HG02571 (cell line): ENCODE data around the gene ASB6.
"Not testable (repeated sequence)": the region's sequence is repeated elsewhere in the genome, so short reads cannot be mapped to it uniquely, and the experiment has no call there.

Experiments used
- ATAC-seq: cut with Tn5 transposase; IDR thresholded peaks from one replicate; pipeline ENCODE4 v1.9.1; 2021; ENCODE audit warnings: mild to moderate bottlenecking, moderate library complexity; ENCODE audit not compliant: unreplicated experiment

ASB6 gene

DNA sequence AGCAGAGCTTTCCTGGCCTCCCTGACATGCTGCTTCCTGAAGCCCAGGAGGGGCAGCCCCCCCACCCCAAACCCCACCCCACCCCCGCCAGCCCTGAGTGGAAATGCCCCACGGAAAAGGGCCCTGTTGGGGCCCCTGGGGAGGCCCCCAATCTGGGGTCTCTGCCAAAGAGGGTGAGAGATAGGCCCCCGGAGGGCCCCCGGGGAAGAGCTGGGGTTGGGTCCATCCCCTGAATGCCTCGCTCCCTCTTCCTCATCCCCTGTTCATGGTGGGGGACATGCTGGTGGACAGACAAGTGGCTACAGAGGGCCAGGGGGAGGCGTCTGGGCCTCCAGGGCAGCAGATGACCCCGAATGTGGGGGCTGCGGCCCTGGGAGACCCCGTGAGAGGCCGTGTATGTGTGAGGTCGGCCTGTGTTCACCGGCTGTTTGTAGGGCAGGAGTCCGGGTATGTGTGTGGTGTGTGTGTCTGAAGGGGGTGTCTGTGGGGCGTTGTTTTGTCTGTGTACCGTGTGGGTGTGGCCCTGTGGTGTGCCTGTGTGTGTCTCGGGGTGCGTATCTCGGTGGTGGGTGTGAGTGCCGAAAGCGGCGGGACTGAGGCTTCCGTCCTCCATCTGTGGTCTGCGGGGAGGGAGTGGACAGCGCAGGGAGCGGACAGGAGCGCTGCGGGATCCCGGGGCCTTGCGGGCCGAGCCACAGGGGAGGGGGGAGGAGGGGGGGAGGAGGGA lies 32.3 kb downstream of the ASB6 start:
- ATAC-seq = no peak

GRCh38 chr9:129608561-129609481 lies 33.1 kb downstream of the ASB6 start:
- no peak for ATAC-seq

DNA sequence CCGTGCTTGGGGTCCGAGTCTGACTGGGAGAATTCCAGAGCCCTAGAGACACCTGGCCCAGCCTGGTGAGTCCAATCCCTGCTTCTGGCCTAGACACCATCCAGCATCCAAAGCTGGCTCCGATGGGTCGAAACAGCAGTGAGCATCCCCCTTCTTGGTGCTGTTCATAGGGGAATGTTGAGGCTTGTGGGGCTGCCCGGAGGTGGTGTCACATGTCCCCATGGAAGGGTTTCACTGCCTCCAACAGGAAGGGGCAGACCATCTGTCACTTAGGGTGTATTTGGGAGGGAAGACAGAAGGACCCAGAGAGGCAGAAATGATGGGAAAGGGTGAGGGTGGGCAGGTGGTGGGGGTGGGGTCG lies 34.9 kb downstream of the ASB6 start:
- ATAC-seq = no peak

DNA sequence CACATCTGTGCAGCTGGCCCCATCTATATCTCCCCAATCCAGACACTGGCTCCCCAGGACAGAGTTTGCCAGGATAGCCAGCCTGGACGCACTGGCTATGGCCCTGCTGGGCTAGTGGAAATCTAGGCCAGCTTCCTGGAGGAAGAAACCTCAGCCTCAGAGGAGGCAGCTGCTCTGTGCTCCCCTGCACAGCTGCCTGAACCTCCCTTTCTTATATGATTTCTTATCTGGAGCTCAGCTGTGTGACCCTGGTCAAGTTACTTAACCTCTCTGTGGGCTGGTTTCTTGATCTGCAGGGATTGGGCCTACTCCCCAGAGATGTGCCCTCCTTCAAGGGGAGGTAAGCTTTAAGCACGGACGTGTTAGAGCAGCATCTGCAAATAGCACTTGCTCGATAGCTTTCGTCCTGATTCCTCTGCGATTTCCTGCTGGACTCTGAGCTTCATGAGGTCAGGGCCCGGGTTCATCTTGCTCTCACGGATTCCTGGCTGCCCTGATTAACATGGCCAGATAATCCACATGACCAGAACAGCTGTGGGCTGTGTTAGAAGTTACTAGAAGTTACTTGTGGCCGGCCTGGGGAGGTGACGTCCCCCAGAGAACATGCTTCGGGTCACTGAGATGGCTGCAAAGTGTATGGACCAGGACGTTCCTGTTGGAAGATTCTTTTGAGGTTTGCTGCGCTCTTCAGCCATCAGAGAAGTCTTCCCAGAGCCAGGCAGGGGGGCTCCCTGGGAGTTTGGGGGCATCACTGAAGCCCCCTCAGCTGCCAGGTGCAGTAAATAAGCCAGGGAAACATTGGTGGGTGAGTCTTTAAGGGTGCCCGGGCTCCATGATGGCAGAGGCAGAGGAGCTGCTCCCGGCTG lies 35.6 kb downstream of the ASB6 start:
- ATAC-seq = no peak

DNA sequence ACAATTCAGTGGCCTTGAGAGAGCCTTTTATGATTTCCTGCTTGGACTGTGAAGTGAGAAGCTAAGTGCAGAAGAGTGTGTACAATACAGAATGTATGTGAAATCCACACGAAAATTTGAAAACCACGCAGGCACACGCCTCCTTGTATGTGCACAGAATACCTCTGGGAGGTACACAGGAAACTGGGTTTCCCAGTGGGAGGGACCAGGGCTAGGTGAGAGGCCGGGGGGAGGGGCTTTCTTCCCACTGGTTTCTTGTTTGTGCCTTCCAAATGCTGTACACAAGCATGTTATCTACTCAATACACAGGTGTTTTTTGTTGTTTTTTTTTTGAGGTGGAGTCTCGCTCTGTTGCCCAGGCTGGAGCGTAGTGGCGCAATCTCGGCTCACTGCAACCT lies 37.2 kb downstream of the ASB6 start:
- no peak for ATAC-seq

- no peak for ATAC-seq
These were observed 37.7 kb downstream of the ASB6 start for GRCh38 chr9:129604056-129604765.

DNA sequence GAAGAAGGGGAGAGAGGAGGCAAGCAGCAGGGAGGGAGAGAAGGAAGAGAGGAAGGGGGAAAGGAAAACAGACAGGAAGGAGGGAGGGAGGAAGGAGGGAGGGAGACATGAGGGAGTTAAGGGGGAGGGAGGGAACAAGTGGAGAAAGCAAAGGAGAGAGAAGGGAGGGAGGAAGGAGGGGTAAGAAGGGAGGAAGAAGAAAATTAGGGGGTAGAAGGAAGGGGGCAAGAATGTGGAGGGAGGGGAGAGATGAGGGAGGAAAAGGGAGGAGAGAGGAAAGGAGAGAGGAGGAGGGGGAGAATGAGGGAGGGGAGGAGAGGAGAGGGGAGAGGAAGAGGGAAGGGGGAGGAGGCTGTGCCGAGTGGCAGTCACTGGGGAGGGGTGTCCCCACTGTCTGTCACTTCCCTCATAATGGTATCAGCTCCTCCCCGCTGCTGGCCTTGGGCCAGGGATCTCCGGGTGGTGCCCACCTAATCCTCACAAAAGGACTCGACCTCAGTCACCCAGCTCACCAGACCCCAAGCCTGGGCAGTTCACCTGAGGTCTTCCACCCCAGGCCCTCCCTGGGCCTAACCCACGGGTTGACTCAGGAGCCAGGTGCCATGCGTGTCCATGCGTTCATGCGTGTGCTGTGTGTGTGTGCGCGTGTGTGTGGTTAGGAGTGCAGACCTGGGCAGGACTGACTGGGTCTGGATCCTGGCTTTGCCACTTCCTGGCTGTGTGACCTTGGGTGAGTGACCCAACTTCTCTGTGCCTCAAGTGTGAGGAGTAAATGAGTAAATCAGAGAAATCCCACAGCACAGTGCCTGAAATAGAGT lies 39.1 kb downstream of the ASB6 start:
- no peak for ATAC-seq

DNA sequence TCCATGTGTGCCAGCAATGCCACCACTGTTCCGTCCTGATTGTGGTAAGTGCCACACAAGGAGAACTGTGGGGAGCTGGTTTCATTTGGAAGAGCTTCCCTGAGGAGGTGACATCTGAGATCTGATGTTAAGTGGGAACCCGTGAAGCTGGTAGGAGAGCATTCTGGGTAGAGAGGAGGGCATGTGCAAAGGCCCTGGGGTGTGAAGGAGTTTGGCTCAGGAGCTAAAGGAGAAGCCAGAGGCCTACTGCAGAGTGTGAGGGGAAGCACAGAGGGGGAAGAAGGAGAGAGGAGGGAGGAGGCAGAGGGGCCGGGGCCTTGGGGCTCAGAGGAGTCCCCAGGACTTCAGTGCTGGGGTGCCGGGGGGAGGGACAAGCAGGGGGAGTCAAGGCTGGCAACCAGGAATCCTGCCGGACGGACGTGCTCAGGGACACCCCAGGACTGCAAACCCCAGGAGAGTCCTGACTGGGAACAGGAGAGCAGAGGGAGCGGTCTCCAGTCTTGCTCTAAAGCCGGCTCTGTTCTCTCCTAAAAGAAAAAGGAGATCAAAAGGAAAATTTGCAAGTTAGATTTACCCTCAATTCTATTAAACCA lies 40.8 kb downstream of the ASB6 start:
- ATAC-seq = no peak

DNA sequence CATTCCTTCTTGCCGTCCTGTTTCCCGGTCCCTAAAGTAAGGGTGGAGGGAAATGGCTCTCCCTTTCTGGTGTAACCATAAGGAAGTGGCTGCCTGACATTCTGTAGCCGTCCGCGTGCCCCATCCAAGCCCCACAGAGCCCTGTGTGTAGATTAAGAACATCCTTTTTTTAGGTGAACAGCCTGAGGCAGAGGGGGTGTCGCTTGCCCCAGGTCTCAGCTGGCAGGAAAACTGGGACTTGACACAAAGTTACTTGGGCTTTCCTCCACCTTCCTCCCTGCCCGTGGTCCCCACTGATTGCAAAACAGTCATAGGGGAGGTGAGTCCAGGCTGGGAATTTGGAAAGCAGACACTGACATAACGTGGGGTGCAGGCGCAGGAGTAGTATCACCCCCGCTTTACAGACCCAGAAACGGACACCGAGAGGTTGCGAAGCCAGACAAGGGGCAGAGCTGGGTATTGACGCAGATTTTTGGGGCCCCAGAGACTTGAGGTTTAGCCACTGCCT lies 43.8 kb downstream of the ASB6 start:
- ATAC-seq = no peak

GRCh38 chr9:129597355-129598088 lies 44.4 kb downstream of the ASB6 start:
- no peak for ATAC-seq

DNA sequence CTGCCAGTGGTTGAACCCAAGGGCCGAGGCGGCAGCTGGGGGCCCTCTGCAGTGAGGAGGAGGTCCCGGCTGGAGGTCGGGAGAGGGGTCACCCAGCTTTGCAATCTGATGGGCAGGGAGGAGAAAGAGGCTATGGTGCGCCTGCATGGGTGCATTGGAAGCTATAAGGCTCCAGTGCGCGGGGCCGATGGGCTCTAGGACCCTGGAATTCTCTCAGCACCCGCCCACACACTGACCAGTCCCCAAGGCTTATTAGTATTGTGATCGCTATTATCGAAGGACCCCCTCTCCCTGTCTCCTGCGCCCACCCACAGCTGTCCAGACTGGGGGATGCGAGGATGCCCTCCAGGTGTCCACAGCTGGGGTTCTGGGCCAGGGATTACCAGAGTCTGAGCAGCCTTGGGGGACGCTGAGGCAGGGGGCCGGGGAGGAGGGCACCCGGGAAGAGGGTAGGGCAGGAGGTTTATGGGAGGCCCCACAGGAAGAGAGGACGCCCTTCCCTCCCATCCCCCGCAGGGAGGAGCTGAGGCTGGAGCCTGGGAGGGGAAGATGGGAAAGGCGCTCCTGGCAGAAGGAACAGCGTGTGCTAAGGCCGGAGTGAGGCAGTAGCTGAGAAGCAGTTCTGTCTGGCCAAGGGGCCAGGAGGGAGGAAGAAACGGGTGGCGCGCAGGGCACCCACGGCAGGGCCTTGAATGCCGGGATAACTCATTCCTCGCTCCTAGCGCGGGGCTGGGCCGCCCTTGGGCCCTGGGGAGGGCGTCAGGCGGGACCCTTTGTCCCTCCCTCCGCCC lies 45.2 kb downstream of the ASB6 start:
- ATAC-seq = no peak

DNA sequence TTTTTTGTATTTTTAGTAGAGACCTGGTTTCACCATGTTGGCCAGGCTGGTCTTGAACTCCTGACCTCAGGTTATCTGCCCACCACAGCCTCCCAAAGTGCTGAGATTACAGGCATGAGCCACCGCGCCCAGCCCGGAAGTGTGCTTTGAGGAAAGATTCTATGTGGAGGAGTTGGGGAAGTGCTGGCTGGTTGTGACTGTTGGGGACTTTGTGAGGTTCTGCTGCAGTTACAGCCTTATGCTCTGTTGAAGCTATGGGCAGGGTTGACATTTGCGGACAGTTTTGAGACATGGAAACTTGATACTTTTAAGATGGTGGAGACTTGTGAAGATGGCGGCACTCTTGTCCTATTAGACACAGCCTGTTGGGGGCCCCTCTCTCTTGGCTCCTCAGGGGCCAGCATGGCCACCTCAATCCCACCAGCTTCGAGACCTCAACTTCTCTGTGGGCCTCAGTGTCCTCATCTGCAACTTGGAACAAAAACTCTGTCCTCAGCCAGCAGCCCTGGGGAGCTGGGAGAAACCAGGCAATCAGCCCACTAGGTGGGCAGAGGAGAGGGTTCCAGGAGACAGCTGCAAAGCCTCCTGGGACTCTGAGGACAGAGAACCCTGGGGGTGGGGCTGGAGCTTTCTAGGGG lies 45.9 kb downstream of the ASB6 start:
- ATAC-seq = no peak

GRCh38 chr9:129595311-129595741 lies 46.6 kb downstream of the ASB6 start:
- ATAC-seq = no peak

DNA sequence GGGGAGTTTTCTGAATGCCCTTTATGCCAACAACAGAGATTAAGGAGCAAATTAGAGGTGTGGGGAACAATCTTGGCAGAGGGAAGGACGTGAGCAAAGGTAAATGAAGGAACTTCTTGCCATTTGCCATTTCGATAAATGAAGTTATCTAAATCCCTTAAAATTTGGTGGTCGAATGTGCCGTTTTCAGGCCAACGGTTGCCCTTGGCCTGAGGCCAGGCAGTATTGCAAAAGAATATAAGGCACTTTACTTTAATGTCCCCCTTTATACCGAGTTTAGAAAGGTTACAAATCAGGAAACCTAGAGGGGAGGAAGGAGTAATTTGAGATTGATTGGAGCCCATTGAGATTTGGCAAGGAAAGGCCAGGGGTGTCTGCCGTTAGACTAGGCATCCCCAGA lies 47.3 kb downstream of the ASB6 start:
- ATAC-seq = no peak

GRCh38 chr9:129592790-129593189 lies 49.2 kb downstream of the ASB6 start:
- ATAC-seq = not testable (repeated sequence)

GRCh38 chr9:129591916-129592315 lies 50.0 kb downstream of the ASB6 start:
- no peak for ATAC-seq

DNA sequence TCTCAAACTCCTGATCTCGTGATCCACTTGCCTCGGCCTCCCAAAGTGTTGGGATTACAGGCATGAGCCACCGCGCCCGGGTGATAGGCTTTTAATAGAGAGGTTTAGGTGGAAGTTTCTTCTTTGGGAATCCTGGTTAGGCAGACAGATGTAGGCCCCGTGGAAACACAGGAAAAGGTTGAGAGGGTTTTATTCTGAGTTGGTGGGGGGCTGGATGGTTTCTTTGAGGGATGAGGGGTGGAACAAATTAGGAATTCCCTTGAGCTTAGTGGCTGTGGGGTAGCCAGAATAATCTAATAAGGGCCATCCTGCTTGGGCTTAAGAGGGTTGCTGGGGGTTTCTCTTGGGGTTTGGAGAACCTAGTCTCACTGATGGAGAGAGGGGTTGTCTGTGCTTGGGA lies 51.5 kb downstream of the ASB6 start:
- ATAC-seq = no peak
